ENCODE data around the gene YTHDC1.

The YTHDC1 gene

DNA sequence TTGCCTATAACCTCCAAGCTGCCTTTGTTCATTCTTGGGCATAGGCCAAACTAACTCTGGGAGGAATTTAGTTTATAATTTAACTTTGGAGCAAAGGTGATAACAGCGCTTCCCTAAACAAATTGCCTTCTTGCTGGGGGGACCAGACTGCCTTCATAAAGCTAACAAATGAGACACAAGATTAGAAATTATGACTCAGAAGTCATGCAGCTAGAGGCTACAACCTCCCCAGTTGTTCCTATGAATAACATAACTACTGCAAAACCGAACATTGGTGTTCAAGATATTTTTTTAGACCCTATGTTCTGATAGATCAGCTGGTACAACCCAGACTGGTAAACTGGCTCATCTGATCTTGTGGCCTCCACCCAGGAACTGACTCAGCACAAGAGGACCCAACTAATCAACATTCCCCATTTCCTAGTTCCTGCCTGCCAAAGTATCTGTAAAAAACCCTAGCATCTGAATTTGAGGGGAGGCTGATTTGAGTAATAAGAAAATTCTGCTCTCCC is 82.4 kb downstream of the YTHDC1 start:
- no peak overlapping the region for H3K27ac ChIP-seq (ENCODE audit: low read depth, low read length)

DNA sequence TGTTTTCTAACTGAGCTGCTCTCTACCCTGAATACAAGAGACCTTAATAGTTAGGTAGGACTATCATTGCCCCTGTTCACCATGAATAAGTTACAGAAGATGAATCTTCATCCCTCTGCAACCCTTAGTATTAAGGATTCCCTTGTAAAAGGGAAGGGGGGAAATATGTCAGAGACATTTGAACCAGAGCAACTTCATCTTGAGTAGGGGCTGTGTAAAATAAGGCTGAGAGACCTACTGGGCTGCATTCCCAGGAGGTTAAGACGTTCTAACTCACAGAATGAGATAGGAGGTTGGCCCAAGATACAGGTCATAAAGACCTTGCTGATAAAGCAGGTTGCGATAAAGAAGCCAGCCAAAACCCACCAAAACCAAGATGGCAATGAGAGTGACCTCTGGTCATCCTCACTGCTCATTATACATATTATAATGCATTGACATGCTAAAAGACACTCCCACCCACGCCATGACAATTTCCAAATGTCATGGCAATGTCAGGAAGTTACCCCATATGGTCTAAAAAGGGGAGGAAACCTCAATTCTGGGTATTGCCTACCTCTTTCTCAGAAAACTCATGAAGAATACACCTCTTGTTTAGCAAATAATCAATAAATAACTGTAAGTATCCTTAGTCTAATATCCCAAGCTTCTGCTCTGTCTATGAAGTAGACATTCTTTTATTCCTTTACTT is 84.9 kb downstream of the YTHDC1 start:
- Histone ChIP-seq H3K4me1 (ENCODE audit: insufficient read depth, low read length) (no peaks in the 10 kb centered on the region), H3K4me3 (ENCODE audit: low read length) (no peak overlapping the region), H3K27ac (ENCODE audit: low read depth, low read length) (no peak overlapping the region), H3K36me3 (ENCODE audit: insufficient read depth, low read length) (no peaks in the 10 kb centered on the region), H3K9me3 (ENCODE audit: insufficient read depth, low read depth, low read length) (peaks cover 19% of the 10 kb centered on the region), H3K27me3 (ENCODE audit: insufficient read depth, low read length) (no peaks in the 10 kb centered on the region), H3K9ac (ENCODE audit: low read depth, low read length) (no peak overlapping the region)
- WGBS, result 86% methylated on average over 3 of the region's 3 CpGs

More for the DNA sequence above, 82.4 kb downstream of the YTHDC1 start:
- Histone ChIP-seq H3K4me1 (ENCODE audit: insufficient read depth, low read length) (peaks cover 3% of the 10 kb centered on the region), H3K36me3 (ENCODE audit: insufficient read depth, low read length) (no peaks in the 10 kb centered on the region), H3K4me3 (ENCODE audit: low read length) (no peak overlapping the region), H3K9me3 (ENCODE audit: insufficient read depth, low read depth, low read length) (peaks cover 29% of the 10 kb centered on the region), H3K9ac (ENCODE audit: low read depth, low read length) (no peak overlapping the region), H3K27me3 (ENCODE audit: insufficient read depth, low read length) (no peaks in the 10 kb centered on the region)
- 94% methylated on average over 2 of the region's 2 CpGs for WGBS
